GM12801 (cell line): ENCODE measurements around the gene MC2R.

Source experiments
- CTCF ChIP-seq: IDR thresholded peaks from one replicate; pipeline ENCODE4 v1.5.1; 2011; ENCODE audit warnings: control low read depth; ENCODE audit not compliant: insufficient read length; ENCODE audit errors: extremely low read depth

Gene MC2R

GRCh38 chr18:13879937-13880336, 35.4 kb downstream of the MC2R start:
- TF ChIP-seq CTCF, result no peak

GRCh38 chr18:13879492-13879891, 35.8 kb downstream of the MC2R start:
- TF ChIP-seq CTCF, result no peak

- no peak for TF ChIP-seq CTCF
Measured at GRCh38 chr18:13878857-13879256, 36.5 kb downstream of the MC2R start.

- TF ChIP-seq CTCF, result no peak
Measured at GRCh38 chr18:13877157-13877556, 38.2 kb downstream of the MC2R start.

- TF ChIP-seq CTCF, result no peak
Measured at GRCh38 chr18:13874558-13874957, 40.8 kb downstream of the MC2R start.

- no peak for TF ChIP-seq CTCF
Measured at GRCh38 chr18:13872932-13873331, 42.4 kb downstream of the MC2R start.

- no peak for TF ChIP-seq CTCF
Measured at GRCh38 chr18:13872373-13872772, 43.0 kb downstream of the MC2R start.

- TF ChIP-seq CTCF, result no peak
Measured at GRCh38 chr18:13871701-13872100, 43.6 kb downstream of the MC2R start.
